CD4-positive, alpha-beta T cell (primary cell): ENCODE results near the gene LRP4. TPM values are rescaled to one million over a fixed set of nuclear protein-coding genes. Genes with fewer than 3 reads are reported as not detected.

Source experiments
- ATAC-seq: fragments of 200-7000 bp; cut with Tn5 transposase; one replicate; pipeline ENCODE4 v1.10.0; 2022; ENCODE audit warnings: mild to moderate bottlenecking; ENCODE audit not compliant: poor library complexity
- CTCF ChIA-PET: fragments of 350-600 bp; sonication (Branson Sonifier 250); formaldehyde crosslinking; loops from one replicate; lab custom pipeline; 2021; ENCODE audit warnings: antibody characterized with exemption, inconsistent platforms; lab: Charles Lee
- POLR2A ChIA-PET: fragments of 350-600 bp; sonication (Branson Sonifier 250); formaldehyde crosslinking; loops from one replicate; lab custom pipeline; 2021; ENCODE audit warnings: antibody characterized with exemption, inconsistent platforms; lab: Charles Lee
- DNase-seq, 14 experiments: peaks; one replicate each; pipeline ENCODE4 v3.0.0-alpha.2; 2013 to 2020; ENCODE audit warnings: mixed read lengths in 2 of 14
- H3K27ac ChIP-seq, 2 donors: one replicate each; pipeline versions ENCODE4 v1.5.1 to v1.7.0; 2013; ENCODE audit warnings: low read length in 2 of 2, low read depth in 1 of 2, mild to moderate bottlenecking in 1 of 2
- H3K27me3 ChIP-seq, 2 experiments: 1 replicate in 1 of 2; 2 replicates in 1 of 2; pipeline versions ENCODE4 v1.6.1 to v1.7.0; 2013; ENCODE audit warnings: low read length in 2 of 2, control low read depth in 1 of 2, mild to moderate bottlenecking in 1 of 2, moderate library complexity in 1 of 2; ENCODE audit not compliant: insufficient read depth in 2 of 2, control insufficient read depth in 1 of 2
- H3K36me3 ChIP-seq: one replicate; pipeline ENCODE4 v1.6.1; 2013; ENCODE audit warnings: low read length, control low read depth; ENCODE audit not compliant: insufficient read depth
- H3K4me1 ChIP-seq: one replicate; pipeline ENCODE4 v1.6.1; 2013; ENCODE audit warnings: low read length, control low read depth; ENCODE audit not compliant: insufficient read depth
- H3K4me3 ChIP-seq: one replicate; pipeline ENCODE4 v1.5.1; 2013; ENCODE audit warnings: mild to moderate bottlenecking, low read length, moderate library complexity
- H3K9me3 ChIP-seq, 2 experiments: 1 replicate in 1 of 2; 2 replicates in 1 of 2; pipeline versions ENCODE4 v1.6.1 to v1.7.0; 2013; ENCODE audit warnings: low read length in 2 of 2, mild to moderate bottlenecking in 2 of 2, control low read depth in 1 of 2, moderate library complexity in 1 of 2; ENCODE audit not compliant: control insufficient read depth in 1 of 2, insufficient read depth in 1 of 2
- H3K27ac Mint-ChIP-seq: one replicate; pipeline ENCODE4 v1.8.0; 2020; ENCODE audit warnings: mixed read lengths
- H3K27me3 Mint-ChIP-seq: one replicate; pipeline ENCODE4 v1.8.0; 2021; ENCODE audit warnings: mixed read lengths
- H3K36me3 Mint-ChIP-seq: one replicate; pipeline ENCODE4 v1.8.0; 2021; ENCODE audit warnings: low read depth, mixed read lengths
- H3K4me1 Mint-ChIP-seq: one replicate; pipeline ENCODE4 v1.8.0; 2021; ENCODE audit warnings: low read depth, mixed read lengths
- H3K4me3 Mint-ChIP-seq: one replicate; pipeline ENCODE4 v1.8.0; 2020; ENCODE audit warnings: mild to moderate bottlenecking, mixed read lengths
- H3K9me3 Mint-ChIP-seq: one replicate; pipeline ENCODE4 v1.8.0; 2020; ENCODE audit warnings: mixed read lengths
- intact Hi-C, 2 experiments: fragments of 100-400 bp; cut with DNase I in 1 of 2; cut with micrococcal nuclease in 1 of 2; formaldehyde crosslinking; loops; one replicate each; pipeline versions ENCODE4 v1.15.1 to v1.9.0; 2023 to 2025; cut with DNase I, micrococcal nuclease
- total RNA-seq, 174 experiments: library from RNA in 2 of 174; stranded (reverse) in 2 of 174; gene quantifications; one replicate each; pipeline ENCODE4 v1.2.3 and lab custom pipeline; 2021 to 2026
- TF ChIP-seq, protein P1 (sequence below): fragments of 200-600 bp; IDR thresholded peaks from one replicate; pipeline ENCODE4 v1.8.0; 2022; ENCODE audit warnings: antibody characterized with exemption, mild to moderate bottlenecking

Gene LRP4
- total RNA-seq, 2 experiments from 2014 or later = not detected

DNA sequence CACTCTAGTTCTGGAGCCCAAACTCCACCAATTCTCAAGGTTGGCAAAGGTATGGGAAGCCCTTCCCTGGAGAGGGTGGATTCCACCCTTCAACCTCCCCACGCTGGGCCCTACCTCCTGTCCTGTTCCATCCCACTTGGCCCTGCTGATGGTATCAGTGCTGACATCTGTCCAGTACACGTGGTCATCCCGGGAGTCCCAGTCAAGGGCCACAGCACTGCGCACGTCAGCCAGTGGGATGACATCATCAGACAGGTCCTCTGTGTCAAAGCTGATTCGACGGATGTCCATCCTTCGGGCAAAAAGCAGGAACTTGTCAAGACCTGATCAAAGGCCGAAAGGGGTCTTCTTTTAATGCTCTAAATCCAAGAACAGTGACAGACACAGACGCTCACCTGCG lies 32.1 kb downstream of the LRP4 start:
- Histone ChIP-seq H3K4me1 (no peaks in the 10 kb centered on the region), H3K36me3 (no peaks in the 10 kb centered on the region), H3K27me3 (peaks cover 0 to 4% of the 10 kb centered on the region in 2 experiments), H3K27ac (no peak overlapping the region), H3K9me3 (no peaks in the 10 kb centered on the region), H3K4me3 (no peak overlapping the region)
- Mint-ChIP-seq H3K9me3 (no peaks in the 10 kb centered on the region), H3K27ac (no peak overlapping the region), H3K4me1 (no peaks in the 10 kb centered on the region), H3K36me3 (no peaks in the 10 kb centered on the region), H3K4me3 (no peak overlapping the region), H3K27me3 (peaks cover 16% of the 10 kb centered on the region)
- intact Hi-C loops = loop anchor here in 1 of 2 experiments (5.0 kb wide), 1 partner anchor 966 kb away; no protein-coding TSS in a partner anchor
- no peak for ATAC-seq
- POLR2A ChIA-PET = interaction anchor here (0.6 kb wide), 1 partner anchor 275 kb away, joined by 3 read pairs; no protein-coding TSS in a partner anchor
- CTCF ChIA-PET = no interaction called here
- TF ChIP-seq, protein P1, sequence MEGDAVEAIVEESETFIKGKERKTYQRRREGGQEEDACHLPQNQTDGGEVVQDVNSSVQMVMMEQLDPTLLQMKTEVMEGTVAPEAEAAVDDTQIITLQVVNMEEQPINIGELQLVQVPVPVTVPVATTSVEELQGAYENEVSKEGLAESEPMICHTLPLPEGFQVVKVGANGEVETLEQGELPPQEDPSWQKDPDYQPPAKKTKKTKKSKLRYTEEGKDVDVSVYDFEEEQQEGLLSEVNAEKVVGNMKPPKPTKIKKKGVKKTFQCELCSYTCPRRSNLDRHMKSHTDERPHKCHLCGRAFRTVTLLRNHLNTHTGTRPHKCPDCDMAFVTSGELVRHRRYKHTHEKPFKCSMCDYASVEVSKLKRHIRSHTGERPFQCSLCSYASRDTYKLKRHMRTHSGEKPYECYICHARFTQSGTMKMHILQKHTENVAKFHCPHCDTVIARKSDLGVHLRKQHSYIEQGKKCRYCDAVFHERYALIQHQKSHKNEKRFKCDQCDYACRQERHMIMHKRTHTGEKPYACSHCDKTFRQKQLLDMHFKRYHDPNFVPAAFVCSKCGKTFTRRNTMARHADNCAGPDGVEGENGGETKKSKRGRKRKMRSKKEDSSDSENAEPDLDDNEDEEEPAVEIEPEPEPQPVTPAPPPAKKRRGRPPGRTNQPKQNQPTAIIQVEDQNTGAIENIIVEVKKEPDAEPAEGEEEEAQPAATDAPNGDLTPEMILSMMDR = no peak
- no peak for DNase-seq

DNA sequence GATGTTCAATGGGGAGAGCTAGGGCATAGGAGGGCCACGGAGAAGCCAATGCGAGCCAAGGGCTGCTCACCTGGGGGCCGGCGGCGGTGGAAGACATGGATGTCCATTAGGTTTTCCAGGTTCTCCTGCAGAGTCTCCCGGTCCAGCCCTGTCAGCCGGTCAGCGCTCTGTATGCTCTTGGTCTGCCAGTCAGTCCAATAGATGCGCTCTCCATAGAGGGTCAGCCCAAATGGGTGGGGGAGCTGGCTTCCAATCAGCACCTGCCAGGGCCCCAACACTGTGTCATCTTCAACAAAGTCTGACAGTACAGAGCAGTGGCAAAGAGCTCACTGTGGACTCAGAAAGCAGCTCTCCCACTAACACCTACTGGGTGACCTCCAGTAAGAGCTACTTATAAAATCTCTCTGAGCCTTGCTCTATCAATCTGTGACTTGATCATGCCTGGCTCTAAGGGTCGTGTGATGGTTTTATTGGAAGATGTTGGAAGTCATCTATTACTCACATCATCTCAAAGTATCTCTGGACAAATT lies 39.2 kb downstream of the LRP4 start:
- ChIA-PET POLR2A (no interaction called here), CTCF (no interaction called here)
- Mint-ChIP-seq H3K27ac (no peak overlapping the region), H3K36me3 (no peaks in the 10 kb centered on the region), H3K27me3 (peaks cover 3% of the 10 kb centered on the region), H3K9me3 (no peaks in the 10 kb centered on the region), H3K4me1 (no peaks in the 10 kb centered on the region), H3K4me3 (no peak overlapping the region)
- Histone ChIP-seq H3K36me3 (no peaks in the 10 kb centered on the region), H3K9me3 (no peaks in the 10 kb centered on the region), H3K27me3 (no peaks in the 10 kb centered on the region), H3K27ac (no peak overlapping the region), H3K4me3 (no peak overlapping the region), H3K4me1 (no peaks in the 10 kb centered on the region)
- TF ChIP-seq, protein P1 = no peak
- ATAC-seq = no peak
- intact Hi-C loops = no loop called here
- DNase-seq = no peak

DNA sequence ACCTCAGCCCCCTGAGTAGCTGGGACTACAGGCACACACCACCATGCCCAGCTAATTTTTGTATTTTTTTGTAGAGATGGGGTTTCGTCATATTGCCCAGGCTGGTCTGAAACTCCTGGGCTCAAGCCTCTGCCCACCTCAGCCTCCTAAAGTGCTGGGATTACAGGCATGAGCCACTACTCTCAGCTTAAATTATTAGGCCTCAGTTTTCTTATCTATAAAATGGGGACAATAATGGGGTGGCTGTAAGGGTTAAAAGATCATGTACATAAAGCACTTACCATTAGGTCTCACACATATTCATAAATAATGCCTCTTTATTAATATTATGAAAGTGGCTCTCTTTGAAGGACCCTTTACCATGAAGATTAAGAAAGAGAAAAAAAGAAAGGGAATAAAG lies 40.8 kb downstream of the LRP4 start:
- intact Hi-C loops = no loop called here
- Histone ChIP-seq H3K4me3 (no peak overlapping the region), H3K27ac (no peak overlapping the region), H3K4me1 (no peaks in the 10 kb centered on the region), H3K27me3 (no peaks in the 10 kb centered on the region), H3K36me3 (no peaks in the 10 kb centered on the region), H3K9me3 (no peaks in the 10 kb centered on the region)
- Mint-ChIP-seq H3K36me3 (no peaks in the 10 kb centered on the region), H3K4me3 (no peak overlapping the region), H3K27ac (no peak overlapping the region), H3K27me3 (peaks cover 3% of the 10 kb centered on the region), H3K4me1 (no peaks in the 10 kb centered on the region), H3K9me3 (no peaks in the 10 kb centered on the region)
- ATAC-seq = no peak
- no peak for DNase-seq
- ChIA-PET POLR2A (no interaction called here), CTCF (no interaction called here)
- TF ChIP-seq, protein P1 = no peak
